NCI-H1417 (cell line): ENCODE data around the gene MRPS23.

Experiments
- DNase-seq, 3 experiments: peaks; one replicate each; lab custom pipeline; 2025; lab: John Stamatoyannopoulos, UW

The MRPS23 gene

DNA sequence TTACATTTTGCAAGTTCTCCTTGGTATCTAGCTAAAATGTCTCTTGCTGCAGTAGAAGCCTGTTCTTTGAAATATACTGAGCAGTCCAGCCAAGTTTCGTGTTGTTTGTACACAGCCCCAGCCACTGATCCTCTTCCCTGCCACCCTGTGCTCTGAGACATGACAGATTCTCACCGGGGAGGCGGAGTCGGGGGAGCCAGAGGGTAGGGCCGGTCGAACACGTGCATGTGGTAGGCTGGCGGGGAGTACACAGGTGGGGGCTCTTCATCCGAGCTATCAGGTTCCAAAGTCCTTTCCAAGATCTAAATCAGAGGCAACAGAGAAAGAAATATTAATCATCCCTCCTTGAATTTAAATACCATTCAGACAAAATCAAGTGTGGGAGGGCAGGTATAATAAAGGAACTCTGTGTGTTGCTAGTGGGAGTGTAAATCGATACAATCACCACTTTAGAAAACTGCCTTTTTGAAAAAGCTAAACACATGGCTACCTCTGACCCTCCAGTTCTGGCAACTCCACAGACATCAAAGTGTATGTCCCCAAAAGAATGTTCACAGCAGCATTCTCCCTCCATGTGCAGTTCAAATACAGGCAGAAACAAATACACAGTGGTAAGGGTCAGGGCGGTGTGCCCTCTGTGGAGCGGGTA lies 29.7 kb upstream of the MRPS23 start:
- DNase-seq, result peak in 1 of 3 experiments; percentile 26

DNA sequence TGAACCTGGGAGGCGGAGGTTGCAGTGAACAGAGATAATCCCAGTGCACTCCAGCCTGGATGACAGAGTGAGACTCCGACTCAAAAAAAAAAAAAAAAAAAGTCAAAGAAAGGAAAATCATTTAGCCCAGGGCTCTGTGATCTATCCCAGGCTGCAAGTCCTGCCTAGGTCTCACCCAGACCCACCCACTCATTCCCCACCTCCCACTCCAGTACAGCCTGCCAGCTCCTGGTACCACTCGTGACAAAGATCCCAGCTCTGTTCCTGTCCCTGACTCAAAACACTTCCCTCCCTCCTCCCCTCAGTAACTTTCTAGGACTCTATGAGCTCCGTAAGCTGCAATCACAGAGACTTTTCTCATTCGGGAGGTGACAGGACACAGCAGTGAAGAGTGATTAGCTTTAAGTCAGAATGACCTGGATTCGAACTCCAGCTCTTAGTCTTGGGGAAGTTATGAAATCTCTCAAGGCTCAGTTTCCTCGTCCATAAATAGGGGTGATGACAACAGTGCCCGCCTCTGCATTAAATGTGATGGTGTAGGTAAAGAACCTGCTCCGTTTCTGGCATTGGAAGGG lies 28.0 kb upstream of the MRPS23 start:
- DNase-seq, result no peak

DNA sequence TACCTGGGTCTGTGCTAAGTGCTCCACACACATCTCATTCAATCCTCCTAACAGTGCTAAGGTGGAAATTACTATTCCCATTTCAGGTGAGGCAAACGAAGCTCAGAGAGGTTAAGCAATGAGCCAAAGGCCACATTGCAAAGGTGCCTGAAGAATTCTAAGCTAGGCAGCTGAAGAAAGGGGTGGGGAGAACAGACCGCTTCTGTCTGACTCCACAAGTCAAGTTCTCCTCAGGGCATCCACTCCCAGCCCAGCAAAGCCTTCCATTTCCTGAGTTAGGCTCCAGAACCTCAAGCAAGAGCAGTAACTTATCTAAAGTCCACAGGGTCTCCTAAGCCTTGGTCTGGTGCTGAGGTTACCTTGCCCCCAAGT lies 27.0 kb upstream of the MRPS23 start:
- DNase-seq, result no peak

DNA sequence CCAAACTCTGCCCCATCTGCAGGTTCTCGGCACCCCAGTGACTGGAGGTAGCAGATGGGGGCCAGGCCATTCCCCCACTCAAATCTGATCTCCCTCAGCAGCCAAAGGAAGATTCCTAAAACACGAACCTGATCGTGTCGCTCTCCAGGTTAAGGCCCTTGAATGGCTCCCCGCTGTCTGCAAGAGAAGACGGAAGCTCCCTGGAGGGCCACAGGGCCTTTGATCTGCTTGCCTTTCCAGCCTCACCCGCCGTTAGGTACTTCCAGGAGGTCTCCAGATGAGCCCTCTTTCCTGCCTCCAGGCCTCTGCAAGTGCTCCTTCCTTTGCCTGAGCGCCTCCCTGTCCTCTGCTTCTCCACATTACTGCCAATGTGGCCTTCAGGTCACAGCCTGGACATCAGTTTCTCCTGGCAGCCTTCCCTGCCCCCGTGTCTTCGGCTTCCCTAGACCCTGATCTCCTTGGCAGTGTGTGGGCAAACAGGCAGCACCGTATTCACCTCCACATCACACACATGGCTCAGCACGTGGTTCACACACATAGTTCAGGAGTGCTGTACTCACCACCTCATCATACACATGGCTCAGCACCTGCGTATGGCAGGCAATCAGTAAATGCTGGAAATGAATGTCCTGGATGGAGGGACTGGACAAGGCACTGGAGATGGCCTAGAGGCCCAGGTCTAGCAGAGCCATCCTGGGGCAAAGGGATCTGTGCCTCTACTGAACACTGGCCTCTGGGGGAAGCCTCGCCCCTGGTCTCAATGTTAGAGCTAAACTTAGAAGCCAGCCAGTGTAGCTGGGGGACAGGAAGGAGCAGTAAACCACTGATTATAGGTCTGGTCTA lies 26.4 kb upstream of the MRPS23 start:
- DNase-seq, result peak in 1 of 3 experiments; percentile 15

DNA sequence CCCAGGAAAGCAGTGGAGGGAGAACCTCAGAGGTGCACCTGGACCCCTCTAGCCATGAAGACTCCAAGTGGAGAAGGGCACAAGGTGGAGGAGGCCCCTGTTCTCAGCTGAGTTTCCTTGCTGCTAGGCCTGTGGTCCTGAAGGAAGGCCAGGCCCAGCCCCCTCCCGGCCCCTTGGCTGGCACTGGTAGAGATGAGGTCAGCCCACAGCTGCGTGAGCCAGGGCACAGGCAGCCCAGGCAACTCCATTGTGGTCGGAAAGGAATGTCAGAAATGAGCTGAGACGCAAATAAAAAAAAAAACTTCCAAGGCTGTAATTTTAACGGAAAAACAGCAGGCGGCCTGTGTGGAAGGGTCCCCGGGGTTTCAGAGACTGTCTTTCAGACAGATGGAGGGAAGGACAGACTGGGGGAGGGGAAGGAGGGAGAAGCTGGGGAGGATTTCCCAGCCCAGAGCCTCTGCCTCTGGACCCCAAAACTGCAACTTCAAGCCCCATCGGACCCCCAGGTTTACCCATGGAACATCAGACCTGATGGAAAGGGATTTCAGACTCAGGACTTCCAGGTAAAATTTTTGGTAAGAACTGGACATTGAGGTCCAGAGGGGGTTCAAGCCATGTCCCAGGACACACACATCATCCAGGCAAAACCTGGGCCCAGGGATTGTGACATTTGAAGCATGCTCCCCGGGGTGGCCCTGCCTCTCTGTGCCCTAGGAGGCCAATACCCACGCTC lies 25.6 kb upstream of the MRPS23 start:
- peak in 2 of 3 experiments; percentile 18 to 55 for DNase-seq

DNA sequence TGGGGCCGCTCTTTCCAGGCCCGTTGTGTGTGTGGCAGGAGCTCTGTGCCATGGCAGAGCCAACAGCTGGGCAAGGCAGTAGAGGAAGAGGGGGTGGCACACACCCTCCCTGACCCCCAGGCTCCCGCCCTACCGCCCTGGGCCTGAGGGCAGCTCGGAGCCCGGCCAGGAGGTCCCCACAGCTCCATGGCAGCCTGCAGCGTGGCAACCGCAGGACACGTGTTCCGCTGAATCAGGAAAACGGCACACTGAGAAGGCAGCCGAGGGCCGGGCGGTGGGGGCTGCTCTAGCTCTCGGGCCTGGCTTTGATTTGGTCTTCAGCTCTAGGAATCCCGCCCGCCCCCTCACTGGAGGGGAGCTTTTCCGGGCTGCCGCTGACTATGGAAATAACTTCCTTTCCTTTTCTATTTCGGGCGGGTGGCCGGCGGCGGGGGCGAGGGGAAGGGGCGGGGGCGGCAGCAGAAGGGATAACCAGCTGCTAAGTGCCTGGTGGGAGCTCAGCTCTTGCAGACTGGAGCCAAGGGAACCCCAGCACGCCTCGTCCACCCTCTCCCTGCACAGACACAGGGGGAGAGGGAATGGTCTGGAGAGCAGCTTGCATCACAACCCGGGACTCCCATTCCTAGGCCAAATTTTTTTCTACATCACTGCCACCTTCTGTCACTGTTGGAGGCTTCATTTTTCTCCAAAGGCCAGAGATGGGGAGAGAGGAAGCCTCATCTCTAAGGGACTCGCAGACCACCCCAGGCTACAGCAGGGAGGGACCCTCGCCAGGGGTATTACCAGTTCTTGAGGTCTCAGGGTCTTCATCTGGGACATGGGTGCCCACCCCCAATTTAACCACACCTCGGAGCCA lies 24.8 kb upstream of the MRPS23 start:
- no peak for DNase-seq

DNA sequence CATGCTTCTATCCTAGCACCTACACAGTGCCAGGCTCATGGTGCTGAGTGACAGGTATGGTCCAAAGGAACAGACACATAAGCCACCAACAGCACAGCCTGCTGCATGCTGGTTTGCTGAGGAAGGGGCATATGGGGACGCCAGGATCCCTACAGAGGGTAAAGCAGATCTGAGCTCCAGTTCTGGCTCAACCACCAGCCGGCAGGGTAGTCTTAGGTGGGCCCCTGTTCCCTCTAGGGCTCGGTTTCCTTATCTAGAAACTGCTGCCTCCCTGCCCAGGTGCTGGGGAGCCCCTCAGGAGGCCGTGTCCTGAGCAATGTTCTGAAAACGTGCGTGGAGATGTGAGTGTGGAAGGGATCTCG lies 24.2 kb upstream of the MRPS23 start:
- no peak for DNase-seq

DNA sequence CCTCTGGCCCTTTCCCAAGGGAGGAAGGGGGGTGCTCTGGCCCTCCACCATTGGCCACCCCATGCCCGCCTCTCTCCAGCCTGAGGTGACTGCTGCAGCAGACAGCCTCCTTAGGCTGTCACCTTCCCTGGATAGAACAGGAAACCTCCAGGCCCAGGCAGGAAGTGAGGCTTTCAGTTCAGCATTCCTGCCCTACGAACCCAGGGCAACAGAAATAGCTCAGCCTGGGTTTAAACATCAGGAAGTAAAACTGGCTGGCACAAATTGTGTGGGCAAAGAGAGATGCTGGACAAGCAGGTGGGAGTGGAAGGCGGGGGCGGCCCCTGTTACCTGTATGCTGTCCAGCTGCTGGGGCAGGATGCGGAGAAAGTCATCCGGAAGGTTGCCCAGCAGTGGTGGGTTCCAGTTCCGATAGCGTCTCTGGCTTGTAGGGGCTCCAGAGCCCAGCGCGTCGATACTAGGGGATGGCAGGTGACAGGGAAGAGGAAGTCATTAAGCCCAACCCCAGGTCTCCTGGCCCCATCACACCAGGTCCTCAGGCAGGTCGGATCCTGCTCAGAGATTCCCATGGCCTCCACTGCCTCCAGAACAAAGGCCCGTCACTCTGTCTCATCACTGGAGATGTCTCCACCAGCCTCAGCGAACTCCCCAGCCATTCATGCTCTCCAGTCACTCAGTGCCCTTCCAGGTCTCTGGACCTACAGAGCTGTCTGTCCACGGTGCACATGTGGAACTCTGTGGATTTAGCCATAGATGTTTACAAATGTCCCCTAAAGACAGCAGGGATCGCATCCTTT lies 23.6 kb upstream of the MRPS23 start:
- DNase-seq, result no peak

DNA sequence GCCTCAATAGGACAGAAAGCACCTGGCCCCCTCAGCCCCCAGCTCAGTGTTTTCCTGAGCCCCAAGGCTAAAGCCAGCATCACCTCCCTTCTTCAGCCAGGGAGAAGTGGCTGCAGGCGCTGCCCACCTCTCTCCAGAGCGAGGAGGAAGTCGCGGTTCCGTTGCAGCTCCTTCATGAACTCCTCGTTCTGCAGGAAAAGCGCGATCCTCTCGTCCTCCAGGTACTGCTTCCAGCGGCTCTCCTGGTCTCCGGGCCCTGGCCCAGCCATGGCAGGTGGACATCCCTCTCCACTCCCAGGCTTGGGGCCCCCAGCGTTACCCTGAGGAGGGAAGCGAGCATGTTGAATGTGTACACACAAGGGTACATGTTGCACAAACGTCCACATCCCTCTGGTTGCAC lies 22.7 kb upstream of the MRPS23 start:
- DNase-seq, result no peak

DNA sequence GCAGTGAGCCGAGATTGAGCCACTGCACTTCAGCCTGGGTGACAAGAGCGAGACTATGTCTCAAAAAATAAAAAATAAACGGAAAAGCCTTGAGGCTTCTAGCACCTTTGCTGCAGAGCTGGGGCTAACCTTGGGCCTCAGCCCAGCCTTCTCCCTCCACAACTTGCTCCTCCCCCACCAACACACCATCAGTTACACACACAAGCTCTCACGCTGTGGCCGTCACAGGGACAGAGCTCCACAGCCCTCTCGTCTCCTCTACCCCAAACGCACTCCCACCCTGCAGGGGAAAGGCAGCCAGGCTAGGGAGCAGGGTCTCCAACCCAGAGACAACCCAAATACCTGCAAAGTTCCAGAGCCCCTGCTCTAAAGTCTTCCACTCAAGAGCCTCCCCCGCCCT lies 22.0 kb upstream of the MRPS23 start:
- DNase-seq, result no peak

DNA sequence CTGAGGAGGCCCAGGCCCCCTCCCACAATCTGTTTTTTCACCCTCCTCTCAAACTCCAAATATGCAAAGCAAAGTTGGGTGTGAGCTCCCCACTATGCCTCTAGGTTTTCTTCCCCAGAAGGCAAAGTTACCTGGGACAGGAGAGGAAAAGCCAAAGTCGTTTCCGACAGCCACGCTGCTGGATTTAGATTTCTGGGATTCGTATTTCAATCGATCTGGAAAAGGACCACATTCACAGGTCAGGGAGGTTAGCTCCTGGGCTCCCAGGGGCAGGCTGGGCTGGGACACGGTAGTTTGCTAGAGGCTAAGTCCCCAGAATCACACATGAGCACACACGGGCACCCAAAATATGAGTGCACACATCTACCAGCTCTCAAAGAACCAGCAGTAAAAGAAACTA lies 21.3 kb upstream of the MRPS23 start:
- DNase-seq, result no peak

DNA sequence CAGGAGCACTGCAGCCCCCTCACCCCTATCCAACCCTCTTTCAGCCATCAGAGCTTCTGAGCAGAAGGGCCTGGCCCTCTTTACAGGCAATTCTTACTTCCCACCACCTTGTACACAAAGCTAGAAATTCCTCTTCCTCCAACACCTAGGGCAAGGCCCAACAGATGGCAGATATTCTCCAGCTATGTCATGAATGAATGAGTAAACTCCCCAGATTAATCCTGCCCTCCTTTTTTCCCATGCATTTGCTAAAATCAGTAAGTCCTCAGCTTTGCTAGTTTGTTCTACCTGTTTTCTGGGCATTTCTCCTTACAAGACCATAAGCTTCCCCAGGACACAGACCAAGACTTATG lies 20.4 kb upstream of the MRPS23 start:
- DNase-seq, result no peak

DNA sequence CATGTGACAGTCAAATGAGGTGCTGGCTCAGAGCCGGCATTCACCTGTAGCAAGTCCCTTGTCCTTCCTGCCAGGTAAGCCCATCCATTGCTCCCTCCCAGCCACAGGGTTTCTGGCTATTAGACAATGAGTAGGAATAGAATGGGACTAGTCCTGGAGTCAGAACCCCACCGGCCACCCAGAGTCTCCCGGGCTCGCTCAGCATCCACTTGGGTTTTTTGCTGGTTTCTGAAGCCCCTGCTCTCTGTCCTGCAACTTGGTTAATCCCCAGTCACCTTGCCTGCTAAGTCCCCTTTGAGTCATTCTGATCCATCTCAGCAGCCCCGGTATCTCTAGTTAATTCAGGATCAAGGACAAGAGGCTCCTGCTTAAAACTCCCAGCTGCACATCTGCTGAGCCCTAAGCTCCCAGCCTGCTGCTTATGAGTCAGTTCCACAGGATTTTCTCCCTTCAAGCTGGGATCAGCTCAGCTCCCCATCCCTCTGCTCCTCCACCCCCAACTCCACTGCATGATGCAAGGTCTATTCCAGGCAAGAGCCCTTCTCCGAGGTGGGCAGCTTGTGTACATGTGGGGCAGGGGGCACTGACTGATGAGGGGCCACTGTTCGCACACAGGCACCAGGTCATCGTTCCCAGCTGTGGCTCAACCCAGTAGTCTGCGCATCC lies 19.9 kb upstream of the MRPS23 start:
- no peak for DNase-seq

DNA sequence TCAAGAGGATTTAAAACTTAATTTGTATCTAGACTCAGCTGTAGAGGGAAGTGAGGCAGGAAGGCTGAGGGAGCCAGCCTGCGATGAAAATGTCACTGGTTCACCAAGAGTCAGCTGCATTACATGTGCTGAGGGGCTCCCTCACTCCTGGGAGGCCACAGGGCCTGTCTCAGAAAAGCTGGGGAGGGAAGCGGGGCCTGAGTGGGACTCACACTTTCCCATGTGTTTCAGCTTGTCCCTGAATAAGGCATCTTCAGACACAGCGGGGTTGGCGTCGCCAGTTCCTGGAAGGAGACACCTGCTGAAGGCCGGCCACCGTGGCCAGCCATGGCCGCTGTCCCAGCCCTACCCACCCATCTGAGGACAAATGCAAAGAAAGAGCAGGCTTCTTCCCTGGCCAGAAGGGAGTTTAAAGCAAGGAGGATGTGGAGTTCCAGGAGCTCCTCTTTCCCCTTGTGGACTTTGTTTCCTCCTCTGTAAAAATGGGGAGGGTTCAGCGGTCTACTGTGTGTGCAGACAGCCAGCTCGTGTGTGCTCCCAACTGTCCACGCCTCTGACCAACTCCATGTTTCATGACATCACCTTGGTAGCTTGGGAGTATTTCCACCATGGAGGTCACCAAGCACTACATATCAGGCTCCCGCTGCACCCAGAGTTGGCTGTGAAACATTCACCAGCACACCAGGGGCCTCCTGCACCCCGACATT lies 19.2 kb upstream of the MRPS23 start:
- no peak for DNase-seq

DNA sequence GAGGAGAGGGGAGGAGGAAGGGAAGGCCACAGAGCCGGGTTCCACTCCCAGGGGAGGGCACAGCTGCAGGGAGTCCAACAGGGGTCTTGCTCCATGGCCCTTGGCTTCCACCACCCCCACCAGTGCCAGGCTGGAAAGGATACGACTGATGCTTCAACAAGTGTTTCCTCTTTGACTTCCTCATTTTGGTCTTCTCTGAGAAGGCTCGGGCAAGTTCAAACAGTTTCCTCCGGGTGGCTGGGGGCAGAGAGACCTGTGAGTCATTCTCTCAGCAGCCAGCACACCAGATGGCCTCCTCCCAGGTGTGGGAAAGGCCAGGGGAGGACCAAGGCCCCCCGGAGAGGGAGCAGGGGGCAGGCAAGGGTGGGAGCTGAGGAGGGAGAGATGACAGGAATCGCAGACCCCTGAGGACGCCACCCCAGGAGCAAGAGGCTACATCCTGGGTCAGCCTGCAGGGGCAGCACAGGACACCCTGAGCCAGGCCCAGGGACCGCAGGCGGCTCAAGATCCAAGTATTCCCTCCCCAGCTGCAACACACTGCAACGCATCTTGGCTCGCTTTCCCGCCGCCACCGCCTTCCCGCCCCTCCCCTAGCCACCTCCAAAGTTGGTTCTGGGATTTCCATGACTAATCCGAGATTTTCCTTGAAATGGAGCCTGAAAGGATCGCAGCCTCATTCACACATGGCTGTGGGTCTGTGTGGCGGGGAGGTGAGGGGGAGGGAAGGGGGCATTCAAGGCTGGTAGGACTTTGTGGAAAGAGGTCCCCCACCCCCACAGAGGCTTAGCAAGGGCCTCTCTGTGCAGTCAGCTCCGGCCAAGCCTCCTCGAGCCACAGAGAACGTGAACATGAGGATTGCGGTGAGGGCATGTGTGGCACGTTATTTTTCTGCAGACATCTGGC lies 18.4 kb upstream of the MRPS23 start:
- peak in 2 of 3 experiments; percentile 17 to 20 for DNase-seq

DNA sequence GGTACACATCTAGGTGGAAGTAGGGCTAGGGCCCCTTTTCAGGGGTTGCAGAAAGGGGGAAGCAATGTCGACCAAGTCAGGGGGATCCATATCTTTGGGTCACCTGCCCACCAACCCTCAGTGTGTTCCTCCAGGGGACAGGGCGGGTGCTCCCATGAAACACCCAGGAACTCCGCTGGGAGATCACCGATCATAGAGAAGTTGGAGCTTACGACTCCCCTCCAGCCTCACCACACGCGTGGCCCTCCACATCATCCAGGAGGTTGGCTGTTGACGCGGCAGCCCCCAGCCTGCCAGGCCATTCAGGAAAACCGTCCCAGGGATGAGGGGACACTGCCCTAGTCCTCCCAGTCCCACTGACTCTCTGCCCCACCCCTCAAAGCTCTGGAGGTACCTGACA lies 17.3 kb upstream of the MRPS23 start:
- DNase-seq, result no peak

DNA sequence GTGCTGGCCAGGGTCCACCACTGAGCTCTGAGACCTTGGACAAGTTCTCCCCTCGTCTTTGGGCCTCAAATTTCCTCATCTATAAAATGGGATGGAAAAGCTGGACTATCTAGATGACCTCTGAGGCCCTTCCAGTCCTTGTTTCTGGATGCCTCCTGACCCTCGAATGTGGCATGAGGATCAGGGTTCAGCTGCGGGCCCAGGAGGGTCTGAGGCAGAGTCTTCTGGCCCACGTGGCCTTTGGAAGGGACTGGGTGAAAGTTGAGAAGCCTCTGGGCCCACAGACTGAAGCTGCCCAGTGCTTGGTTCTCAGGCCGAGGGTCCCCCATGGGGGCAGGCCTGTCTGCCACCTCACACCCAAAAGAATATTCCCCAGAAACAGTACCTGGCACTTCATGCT lies 16.9 kb upstream of the MRPS23 start:
- no peak for DNase-seq

DNA sequence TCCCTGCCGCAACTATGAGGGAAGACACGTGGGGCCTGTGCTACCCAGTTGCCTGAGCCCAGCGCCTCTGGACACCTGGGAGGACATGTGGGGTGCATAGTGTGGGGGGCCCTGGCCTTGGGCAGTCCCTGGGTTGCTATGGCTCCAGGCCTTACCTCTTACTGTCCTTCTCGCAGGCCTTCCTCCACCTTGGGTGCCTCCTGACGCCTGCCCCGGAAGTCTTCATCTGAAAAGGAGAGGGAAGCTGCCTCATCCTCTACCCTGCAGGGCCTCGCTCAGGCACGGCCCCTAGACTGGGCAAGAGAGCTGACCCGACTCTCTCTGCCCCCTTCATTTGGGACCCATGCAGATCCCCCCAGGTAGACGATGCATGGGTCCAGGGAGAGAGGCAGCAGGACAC lies 16.5 kb upstream of the MRPS23 start:
- no peak for DNase-seq

DNA sequence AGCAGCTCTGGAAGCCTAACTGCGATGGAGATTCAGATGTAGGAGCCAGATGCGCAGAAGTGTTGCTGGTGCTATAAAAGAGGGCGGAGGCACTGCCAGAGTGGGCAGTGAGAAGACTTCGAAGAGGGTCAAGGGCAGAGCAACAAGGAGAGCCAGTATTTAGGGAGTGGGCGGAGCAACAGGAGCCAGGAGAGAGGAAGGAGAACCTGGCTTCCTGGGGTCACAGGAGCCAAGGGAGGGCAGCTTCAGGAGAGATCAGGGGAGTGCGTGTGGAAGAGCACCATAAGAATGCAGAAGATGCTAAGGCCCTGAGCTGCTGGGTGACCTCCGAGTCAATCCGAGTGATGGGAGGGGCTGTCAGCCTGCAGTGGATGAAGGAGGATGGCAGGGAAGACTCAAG lies 14.4 kb upstream of the MRPS23 start:
- no peak for DNase-seq
